HG03175 (cell line): ENCODE data around the gene PDE4D.
"Not testable (repeated sequence)": the region's sequence is repeated elsewhere in the genome, so short reads cannot be mapped to it uniquely, and the experiment has no call there.

ENCODE experiments used
- ATAC-seq: cut with Tn5 transposase; IDR thresholded peaks from one replicate; pipeline ENCODE4 v1.9.1; 2021; ENCODE audit warnings: mild to moderate bottlenecking, moderate library complexity; ENCODE audit not compliant: unreplicated experiment

PDE4D gene

GRCh38 chr5:59618644-59619043 is 274.9 kb downstream of the PDE4D start:
- no peak for ATAC-seq

- ATAC-seq = no peak
These were observed 276.2 kb downstream of the PDE4D start for GRCh38 chr5:59617186-59617771.

GRCh38 chr5:59616413-59616812 is 277.1 kb downstream of the PDE4D start:
- no peak for ATAC-seq

GRCh38 chr5:59615272-59615671 is 278.3 kb downstream of the PDE4D start:
- no peak for ATAC-seq

GRCh38 chr5:59609501-59610265 is 283.8 kb downstream of the PDE4D start:
- no peak for ATAC-seq

GRCh38 chr5:59608745-59609144 is 284.8 kb downstream of the PDE4D start:
- ATAC-seq = peak; percentile 78

- ATAC-seq = no peak
These were observed 286.3 kb downstream of the PDE4D start for GRCh38 chr5:59607138-59607765.

- no peak for ATAC-seq
These were observed 287.6 kb downstream of the PDE4D start for GRCh38 chr5:59605915-59606314.

- no peak for ATAC-seq
These were observed 289.4 kb downstream of the PDE4D start for GRCh38 chr5:59604111-59604510.

- no peak for ATAC-seq
These were observed 292.5 kb downstream of the PDE4D start for GRCh38 chr5:59600998-59601397.

GRCh38 chr5:59600153-59600552 is 293.4 kb downstream of the PDE4D start:
- no peak for ATAC-seq

- ATAC-seq = no peak
These were observed 293.8 kb downstream of the PDE4D start for GRCh38 chr5:59599729-59600128.

GRCh38 chr5:59598547-59598874 is 295.0 kb downstream of the PDE4D start:
- peak; percentile 65 for ATAC-seq

- ATAC-seq = peak; percentile 8
These were observed 295.6 kb downstream of the PDE4D start for GRCh38 chr5:59597690-59598546.

- ATAC-seq = no peak
These were observed 296.8 kb downstream of the PDE4D start for GRCh38 chr5:59596586-59597350.

- not testable (repeated sequence) for ATAC-seq
These were observed 299.4 kb downstream of the PDE4D start for GRCh38 chr5:59594118-59594517.

GRCh38 chr5:59593439-59594007 is 300.0 kb downstream of the PDE4D start:
- ATAC-seq = no peak

- ATAC-seq = no peak
These were observed 301.4 kb downstream of the PDE4D start for GRCh38 chr5:59592101-59592500.

- peak; percentile 83 for ATAC-seq
These were observed 302.4 kb downstream of the PDE4D start for GRCh38 chr5:59591162-59591561.

GRCh38 chr5:59588922-59589321 is 304.6 kb downstream of the PDE4D start:
- no peak for ATAC-seq
